ENCODE data around the gene TBL1X.

DNA sequence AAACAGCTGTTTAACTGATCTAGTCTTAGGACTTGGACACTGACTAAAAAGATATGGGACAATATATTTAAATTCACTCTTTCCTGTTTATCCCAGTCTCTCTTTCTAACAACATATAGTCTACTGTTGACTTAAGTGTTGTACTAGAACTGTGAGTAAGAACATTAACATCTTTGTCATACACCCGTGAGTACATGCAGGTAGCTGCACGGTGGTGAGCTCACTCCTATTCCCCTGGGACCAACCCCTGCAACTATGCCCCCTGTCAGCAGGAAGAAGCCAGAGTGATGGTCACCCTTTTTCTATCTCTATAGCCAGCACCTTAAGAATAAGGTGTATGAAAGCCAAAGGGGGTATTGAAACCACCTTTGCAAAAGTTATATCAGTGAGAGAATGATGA, 17.6 kb downstream of the TBL1X start:
- no peak for TF ChIP-seq EZH2 (IDR thresholded peaks at IDR 0.05; ENCODE audit: low read depth, unreplicated experiment)
- no peak for TF ChIP-seq CREB1 (CRISPR knock-in tag; IDR thresholded peaks at IDR 0.05; ENCODE audit: low read depth)
- no peak for TF ChIP-seq CTCF (conservative IDR thresholded peaks at IDR 0.05; ENCODE audit: low read depth in 2 of 2)
- TF ChIP-seq POLR2AphosphoS5 (IDR thresholded peaks at IDR 0.05; ENCODE audit: low read depth): no peak
- no peak for TF ChIP-seq EZH2phosphoT487 (IDR thresholded peaks at IDR 0.05; ENCODE audit: unreplicated experiment)
- no peak for TF ChIP-seq STAT1 (IDR thresholded peaks at IDR 0.05; ENCODE audit: unreplicated experiment)

Measured in GM23338 (cell line).